Prostate gland (tissue), 2 donors: ENCODE results near the gene NCOA3.

Experiments
- CTCF ChIP-seq, 4 experiments: fragments of 200-600 bp in 2 of 4; fragments of 450-650 bp in 2 of 4; sonication (generic) in 2 of 4; IDR thresholded peaks; 1 replicate in 3 of 4; 2 replicates in 1 of 4; pipeline ENCODE4 v1.5.1; 2016 to 2019; ENCODE audit warnings: antibody characterized with exemption in 4 of 4, mild to moderate bottlenecking in 2 of 4, moderate library complexity in 2 of 4
- POLR2AphosphoS5 ChIP-seq: sonication (generic); formaldehyde crosslinking; IDR thresholded peaks from one replicate; pipeline ENCODE4 v1.6.1; 2017; ENCODE audit warnings: antibody characterized with exemption

GRCh38 chr20:47669152-47669425 lies 167.4 kb downstream of the NCOA3 start:
- TF ChIP-seq CTCF (IDR thresholded peaks at IDR 0.05), result no peak
- TF ChIP-seq POLR2AphosphoS5, result no peak
